GM23248 (cell line): ENCODE measurements around the gene NEDD4L. TPM values are rescaled to one million over a fixed set of nuclear protein-coding genes. Genes with fewer than 3 reads are reported as not detected.

Experiments
- DNase-seq: peaks from one replicate; pipeline ENCODE4 v3.0.0-alpha.2; 2015
- H2AFZ ChIP-seq: fragments of 200-600 bp; sonication (generic); 2 replicates; pipeline ENCODE4 v1.6.1; 2016; ENCODE audit warnings: antibody characterized with exemption
- H3F3A ChIP-seq: fragments of 200-600 bp; sonication (generic); 2 replicates; pipeline ENCODE4 v1.6.1; 2016; ENCODE audit warnings: mild to moderate bottlenecking, antibody characterized with exemption, mixed run types; ENCODE audit not compliant: insufficient read depth
- H3K27ac ChIP-seq: fragments of 200-600 bp; sonication (generic); 2 replicates; pipeline ENCODE4 v1.5.1; 2016; ENCODE audit warnings: mild to moderate bottlenecking
- H3K27me3 ChIP-seq: fragments of 200-600 bp; sonication (generic); replicated peaks from 2 replicates; pipeline ENCODE4 v1.6.1; 2016; ENCODE audit warnings: mild to moderate bottlenecking; ENCODE audit not compliant: insufficient read depth
- H3K36me3 ChIP-seq: fragments of 200-600 bp; sonication (generic); 2 replicates; pipeline ENCODE4 v1.6.1; 2016; ENCODE audit warnings: low read depth, mild to moderate bottlenecking
- H3K4me1 ChIP-seq: fragments of 200-600 bp; sonication (generic); 2 replicates; pipeline ENCODE4 v1.6.1; 2016; ENCODE audit warnings: mild to moderate bottlenecking; ENCODE audit not compliant: insufficient read depth
- H3K4me2 ChIP-seq: fragments of 200-600 bp; sonication (generic); one replicate; pipeline ENCODE4 v1.6.1; 2016; ENCODE audit warnings: mild to moderate bottlenecking; ENCODE audit not compliant: unreplicated experiment
- H3K4me3 ChIP-seq: fragments of 200-600 bp; sonication (generic); 2 replicates; pipeline ENCODE4 v1.5.1; 2016; ENCODE audit warnings: mild to moderate bottlenecking
- H3K79me2 ChIP-seq: fragments of 200-600 bp; sonication (generic); 2 replicates; pipeline ENCODE4 v1.6.1; 2016; ENCODE audit warnings: mild to moderate bottlenecking; ENCODE audit not compliant: insufficient read depth
- H3K9ac ChIP-seq: fragments of 200-600 bp; sonication (generic); 2 replicates; pipeline ENCODE4 v1.6.1; 2016; ENCODE audit warnings: mild to moderate bottlenecking
- H3K9me2 ChIP-seq: fragments of 200-600 bp; sonication (generic); 2 replicates; pipeline ENCODE4 v1.6.1; 2016; ENCODE audit warnings: mixed run types, mild to moderate bottlenecking, moderate library complexity; ENCODE audit not compliant: insufficient read depth
- H3K9me3 ChIP-seq: fragments of 200-600 bp; sonication (generic); one replicate; pipeline ENCODE4 v1.6.1; 2017; ENCODE audit warnings: low read depth
- H4K20me1 ChIP-seq: fragments of 200-600 bp; sonication (generic); 2 replicates; pipeline ENCODE4 v1.6.0; 2016; ENCODE audit not compliant: insufficient read depth
- EZH2 ChIP-seq: fragments of 200-600 bp; sonication (generic); IDR thresholded peaks from 2 replicates; pipeline ENCODE4 v1.6.1; 2018; ENCODE audit warnings: antibody characterized with exemption, mild to moderate bottlenecking; ENCODE audit not compliant: insufficient read depth, poor library complexity, severe bottlenecking
- EZH2phosphoT487 ChIP-seq: fragments of 200-600 bp; sonication (generic); IDR thresholded peaks from 2 replicates; pipeline ENCODE4 v1.6.1; 2018; ENCODE audit warnings: antibody characterized with exemption, moderate library complexity, mild to moderate bottlenecking, low read depth; ENCODE audit not compliant: insufficient read depth
- WGBS, 2 experiments: methylation state at CpG; one replicate each; pipeline ENCODE4 v1.1.6; 2015 to 2017; ENCODE audit warnings: low lambda C conversion rate in 2 of 2, low coverage in 1 of 2; ENCODE audit errors: missing lambda C conversion rate in 2 of 2; 5-methylcytosine and 5-hydroxymethylcytosine counted together
- in situ Hi-C: fragments of 300-500 bp; cut with MboI; formaldehyde crosslinking; loops from 2 replicates; pipeline ENCODE4 v1.15.0; 2020
- polyA plus RNA-seq: library from polyadenylated mRNA; unstranded; fragments of >200 nt; fragmentation: Nextera tagmentation; extraction: Ambion mirVana; gene quantifications from 2 replicates; pipeline ENCODE4 v1.2.1, GENCODE V29; 2016
- total RNA-seq: library from RNA; depleted of rRNA; stranded (reverse); fragments of >200 nt; shearing (Covaris generic); gene quantifications from 2 replicates; pipeline ENCODE4 v1.2.3, GENCODE V29; 2014

Gene NEDD4L
- total and polyA plus RNA-seq, 2 experiments from 2014 or later, result 3.7 to 6.1 TPM

DNA sequence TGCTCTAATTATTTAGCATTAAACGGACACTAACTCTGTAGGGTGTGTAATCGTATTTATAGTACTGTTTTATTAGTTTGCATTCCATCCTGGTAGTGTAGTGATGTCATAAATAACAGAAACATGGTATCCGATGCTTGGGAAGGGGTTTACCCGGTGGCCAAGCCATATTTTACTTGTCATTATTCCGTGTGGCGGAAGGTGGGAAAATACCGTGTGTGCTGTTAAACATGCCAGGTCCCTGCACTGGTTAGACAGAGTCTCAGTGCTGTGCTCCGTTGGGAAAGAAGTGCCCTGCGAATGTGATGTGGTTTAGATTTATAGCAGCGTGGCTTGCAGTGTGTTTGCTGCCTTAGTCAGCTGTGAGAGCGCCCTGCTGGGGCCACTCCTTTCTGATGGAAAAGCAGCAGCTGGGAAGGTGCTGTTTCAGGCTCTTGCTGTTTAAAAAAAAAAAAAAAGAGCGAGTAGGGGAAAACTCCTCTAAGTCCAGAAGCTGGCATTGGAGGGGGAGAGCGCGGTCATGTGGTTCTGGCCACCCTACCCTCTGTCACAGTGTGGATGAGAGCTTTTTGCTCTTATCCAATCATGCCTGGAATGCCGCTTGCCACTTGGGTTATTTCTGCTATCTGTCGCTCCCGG lies 211.0 kb downstream of the NEDD4L start:
- Histone ChIP-seq H3K4me3 (no peak overlapping the region), H3F3A (no peaks in the 10 kb centered on the region), H3K9me3 (no peaks in the 10 kb centered on the region), H3K79me2 (no peaks in the 10 kb centered on the region), H4K20me1 (no peaks in the 10 kb centered on the region), H3K9ac (no peak overlapping the region), H3K4me2 (no peak overlapping the region), H3K36me3 (no peaks in the 10 kb centered on the region), H3K9me2 (no peaks in the 10 kb centered on the region), H3K27me3 (no peaks in the 10 kb centered on the region), H3K4me1 (no peaks in the 10 kb centered on the region), H3K27ac (no peak overlapping the region), H2AFZ (no peak overlapping the region)
- no peak for TF ChIP-seq EZH2
- no peak for TF ChIP-seq EZH2phosphoT487
- WGBS, 2 experiments, result 86 to 87% methylated on average over 17 of the region's 17 CpGs
- in situ Hi-C loops, result no loop called here
- no peak for DNase-seq

DNA sequence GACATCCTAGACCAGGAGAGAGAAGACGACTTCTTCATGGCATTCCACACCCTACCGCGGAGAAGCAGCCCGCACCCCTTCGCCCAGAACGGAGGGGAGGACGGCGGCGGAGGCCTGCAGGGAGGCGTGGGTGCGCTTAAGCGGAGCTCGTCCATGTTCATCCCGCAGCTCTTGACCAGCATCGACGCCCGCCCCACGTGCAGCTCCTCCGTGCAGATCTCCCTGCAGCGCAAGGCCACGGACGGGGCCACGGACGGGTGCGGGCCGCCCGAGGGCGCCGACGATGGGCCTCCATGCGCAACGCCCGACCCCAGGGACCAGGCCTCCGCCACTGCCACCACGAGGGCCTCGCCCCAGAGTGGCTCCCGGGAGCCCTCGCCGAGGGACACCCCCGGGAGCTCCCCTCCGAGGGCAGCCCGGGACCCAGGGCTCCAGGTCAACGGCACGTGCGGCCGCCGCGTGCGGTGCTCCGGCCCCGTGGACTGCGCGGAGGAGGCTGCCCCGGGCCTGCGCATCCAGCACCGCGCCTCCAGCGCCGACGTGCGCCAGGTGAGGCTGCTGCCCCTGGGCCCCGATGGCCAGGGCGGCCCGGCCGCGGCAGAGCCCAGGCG lies 211.8 kb downstream of the NEDD4L start:
- H2AFZ ChIP-seq, result no peak overlapping the region
- H3K27ac ChIP-seq, result no peak overlapping the region
- H4K20me1 ChIP-seq, result no peaks in the 10 kb centered on the region
- in situ Hi-C loops, result no loop called here
- no peak for TF ChIP-seq EZH2phosphoT487
- no peak for TF ChIP-seq EZH2
- DNase-seq, result no peak
- no peak overlapping the region for H3K4me2 ChIP-seq
- WGBS, 2 experiments, result 97 to 98% methylated on average over 27 to 67 of the region's 67 CpGs
- H3K27me3 ChIP-seq, result no peaks in the 10 kb centered on the region
- H3K79me2 ChIP-seq, result no peaks in the 10 kb centered on the region
- H3K9ac ChIP-seq, result no peak overlapping the region
- no peaks in the 10 kb centered on the region for H3F3A ChIP-seq
- no peaks in the 10 kb centered on the region for H3K36me3 ChIP-seq
- no peaks in the 10 kb centered on the region for H3K9me3 ChIP-seq
- no peak overlapping the region for H3K4me3 ChIP-seq
- H3K9me2 ChIP-seq, result no peaks in the 10 kb centered on the region
- H3K4me1 ChIP-seq, result no peaks in the 10 kb centered on the region

- Histone ChIP-seq H3F3A (no peaks in the 10 kb centered on the region), H3K4me2 (no peak overlapping the region), H3K9me2 (no peaks in the 10 kb centered on the region), H3K36me3 (no peaks in the 10 kb centered on the region), H3K27me3 (no peaks in the 10 kb centered on the region), H3K4me1 (no peaks in the 10 kb centered on the region), H3K9ac (no peak overlapping the region), H4K20me1 (no peaks in the 10 kb centered on the region), H3K4me3 (no peak overlapping the region), H3K79me2 (no peaks in the 10 kb centered on the region), H3K9me3 (no peaks in the 10 kb centered on the region), H2AFZ (no peak overlapping the region), H3K27ac (no peak overlapping the region)
- WGBS, 2 experiments, result 94 to 98% methylated on average over 37 to 39 of the region's 39 CpGs
- in situ Hi-C loops, result no loop called here
- no peak for DNase-seq
- no peak for TF ChIP-seq EZH2
- no peak for TF ChIP-seq EZH2phosphoT487
These were observed 212.5 kb downstream of the NEDD4L start for GRCh38 chr18:58256316-58257080.

DNA sequence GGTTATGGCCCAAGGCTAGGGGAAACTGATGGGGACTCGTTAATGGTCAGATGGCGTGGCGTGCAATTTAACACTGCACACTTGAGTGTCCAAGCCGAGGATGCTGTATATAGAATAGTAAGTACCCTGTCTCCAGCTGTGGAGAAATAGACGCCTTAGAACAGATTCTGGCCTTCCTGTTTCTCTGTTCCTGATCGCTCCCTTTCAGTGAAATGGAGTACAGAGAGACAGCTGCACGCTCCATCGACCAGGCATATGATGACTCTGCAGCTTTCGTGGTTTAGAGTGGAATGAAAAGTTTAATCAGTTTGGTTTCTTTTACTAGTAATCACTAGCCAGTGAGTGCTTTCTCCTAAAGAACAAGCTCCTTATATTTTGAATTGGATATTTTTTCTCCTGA lies 213.4 kb downstream of the NEDD4L start:
- TF ChIP-seq EZH2phosphoT487, result no peak
- TF ChIP-seq EZH2, result no peak
- WGBS, 2 experiments, result 72 to 77% methylated on average over 9 of the region's 9 CpGs

More for the DNA sequence above, 213.4 kb downstream of the NEDD4L start:
- no peaks in the 10 kb centered on the region for H4K20me1 ChIP-seq
- no peaks in the 10 kb centered on the region for H3K9me2 ChIP-seq
- no peak overlapping the region for H3K9ac ChIP-seq
- no peaks in the 10 kb centered on the region for H3K36me3 ChIP-seq
- no peak overlapping the region for H2AFZ ChIP-seq
- H3K79me2 ChIP-seq, result no peaks in the 10 kb centered on the region
- H3K4me3 ChIP-seq, result no peak overlapping the region
- no peaks in the 10 kb centered on the region for H3K4me1 ChIP-seq
- H3K9me3 ChIP-seq, result no peaks in the 10 kb centered on the region
- H3K4me2 ChIP-seq, result no peak overlapping the region
- H3F3A ChIP-seq, result no peaks in the 10 kb centered on the region
- no peak for DNase-seq
- no peak overlapping the region for H3K27ac ChIP-seq
- in situ Hi-C loops, result no loop called here
- H3K27me3 ChIP-seq, result no peaks in the 10 kb centered on the region
